ENCODE results near the gene FCHSD2.
"Not testable (repeated sequence)": the region's sequence is repeated elsewhere in the genome, so short reads cannot be mapped to it uniquely, and the experiment has no call there.

The FCHSD2 gene

GRCh38 chr11:73055655-73056354 is 86.3 kb downstream of the FCHSD2 start:
- no peak for DNase-seq

- no peak for DNase-seq
Observed at GRCh38 chr11:73055002-73055401, 87.1 kb downstream of the FCHSD2 start.

GRCh38 chr11:73053964-73054363 is 88.2 kb downstream of the FCHSD2 start:
- no peak for DNase-seq

GRCh38 chr11:73048446-73048845 is 93.7 kb downstream of the FCHSD2 start:
- no peak for DNase-seq

- DNase-seq, result no peak
Observed at GRCh38 chr11:73047773-73048371, 94.2 kb downstream of the FCHSD2 start.

GRCh38 chr11:73040046-73040445 is 102.1 kb downstream of the FCHSD2 start:
- no peak for DNase-seq

GRCh38 chr11:73034777-73035176 is 107.3 kb downstream of the FCHSD2 start:
- no peak for DNase-seq

GRCh38 chr11:73034331-73034730 is 107.8 kb downstream of the FCHSD2 start:
- no peak for DNase-seq

GRCh38 chr11:73030130-73030529 is 112.0 kb downstream of the FCHSD2 start:
- DNase-seq, result no peak

GRCh38 chr11:73029403-73029802 is 112.7 kb downstream of the FCHSD2 start:
- no peak for DNase-seq

GRCh38 chr11:73028611-73029010 is 113.5 kb downstream of the FCHSD2 start:
- no peak for DNase-seq

- DNase-seq, result not testable (repeated sequence)
Observed at GRCh38 chr11:73027840-73028239, 114.3 kb downstream of the FCHSD2 start.

GRCh38 chr11:73024639-73025038 is 117.5 kb downstream of the FCHSD2 start:
- no peak for DNase-seq

GRCh38 chr11:73019996-73020395 is 122.1 kb downstream of the FCHSD2 start:
- DNase-seq, result no peak

- DNase-seq, result no peak
Observed at GRCh38 chr11:73019449-73019848, 122.7 kb downstream of the FCHSD2 start.

- no peak for DNase-seq
Observed at GRCh38 chr11:73018856-73019255, 123.3 kb downstream of the FCHSD2 start.

- DNase-seq, result no peak
Observed at GRCh38 chr11:73017024-73017751, 124.9 kb downstream of the FCHSD2 start.

GRCh38 chr11:73013021-73013420 is 129.1 kb downstream of the FCHSD2 start:
- DNase-seq, result no peak

- DNase-seq, result no peak
Observed at GRCh38 chr11:73012121-73012863, 129.8 kb downstream of the FCHSD2 start.

GRCh38 chr11:73011126-73011817 is 130.8 kb downstream of the FCHSD2 start:
- DNase-seq, result no peak

- DNase-seq, result no peak
Observed at GRCh38 chr11:73009972-73010371, 132.1 kb downstream of the FCHSD2 start.

GRCh38 chr11:73004088-73004487 is 138.0 kb downstream of the FCHSD2 start:
- DNase-seq, result no peak

- no peak for DNase-seq
Observed at GRCh38 chr11:73003088-73003487, 139.0 kb downstream of the FCHSD2 start.
